Peyer's patch (tissue), 4 donors: ENCODE data around the gene ARID3B. TPM values are rescaled to one million over a fixed set of nuclear protein-coding genes. Genes with fewer than 3 reads are reported as not detected.

Experiments
- DNase-seq, 3 donors: peaks; one replicate each; pipeline ENCODE4 v3.0.0-alpha.2; 2017 to 2019
- H3K27ac ChIP-seq, 4 donors: fragments of 200-600 bp; sonication (generic); one replicate each; pipeline ENCODE4 v1.5.1; 2016 to 2019
- H3K27me3 ChIP-seq, 2 donors: fragments of 200-600 bp; sonication (generic); one replicate each; pipeline ENCODE4 v1.5.1; 2019
- H3K36me3 ChIP-seq, 3 donors: fragments of 200-600 bp; sonication (generic); one replicate each; pipeline ENCODE4 v1.5.1; 2016 to 2019
- H3K4me1 ChIP-seq, 4 donors: fragments of 200-600 bp; sonication (generic); one replicate each; pipeline ENCODE4 v1.5.1; 2016 to 2019
- H3K4me3 ChIP-seq, 4 donors: fragments of 200-600 bp; sonication (generic); 1 replicate in 3 of 4; 2 replicates in 1 of 4; pipeline ENCODE4 v1.5.1; 2016 to 2019; ENCODE audit warnings: mild to moderate bottlenecking in 1 of 4
- H3K9me3 ChIP-seq, 4 donors: fragments of 200-600 bp; sonication (generic); one replicate each; pipeline ENCODE4 v1.5.1; 2016 to 2019; ENCODE audit warnings: mild to moderate bottlenecking in 1 of 4
- CTCF ChIP-seq, 6 experiments: fragments of 450-650 bp in 4 of 6; fragments of 200-600 bp in 2 of 6; sonication (generic) in 1 of 6; IDR thresholded peaks; one replicate each; pipeline ENCODE4 v1.5.1; 2017 to 2019; ENCODE audit warnings: antibody characterized with exemption in 6 of 6, mild to moderate bottlenecking in 3 of 6, moderate library complexity in 1 of 6
- POLR2A ChIP-seq, 2 donors: fragments of 450-650 bp; IDR thresholded peaks; one replicate each; pipeline ENCODE4 v1.5.1; 2017; ENCODE audit warnings: antibody characterized with exemption in 2 of 2, mild to moderate bottlenecking in 2 of 2, moderate library complexity in 2 of 2
- total RNA-seq, 4 donors: library from RNA; depleted of rRNA; stranded (reverse); fragments of >200 nt; gene quantifications; one replicate each; pipeline ENCODE4 v1.1.0, GENCODE V29; 2016

Gene ARID3B
- total RNA-seq, 4 donors from 2014 or later: 10.9 to 29.4 (median 21.6) TPM

GRCh38 chr15:74517096-74517495 is 23.9 kb upstream of the ARID3B start:
- Histone ChIP-seq H3K36me3 (no peaks in the 10 kb centered on the region), H3K4me1 (peaks cover 0 to 6% (median 0%) of the 10 kb centered on the region in 4 donors), H3K27ac (no peak overlapping the region), H3K4me3 (no peak overlapping the region), H3K27me3 (no peaks in the 10 kb centered on the region), H3K9me3 (no peaks in the 10 kb centered on the region)
- DNase-seq: no peak
- TF ChIP-seq POLR2A (IDR thresholded peaks at IDR 0.05) (no peak), CTCF (IDR thresholded peaks at IDR 0.05) (no peak)

- TF ChIP-seq POLR2A (IDR thresholded peaks at IDR 0.05) (no peak), CTCF (IDR thresholded peaks at IDR 0.05) (no peak)
- H3K9me3 ChIP-seq: no peaks in the 10 kb centered on the region
- no peaks in the 10 kb centered on the region for H3K36me3 ChIP-seq
- no peaks in the 10 kb centered on the region for H3K27me3 ChIP-seq
- no peak overlapping the region for H3K4me3 ChIP-seq
- DNase-seq: no peak
- H3K27ac ChIP-seq: no peak overlapping the region
- H3K4me1 ChIP-seq: no peaks in the 10 kb centered on the region
Observed at GRCh38 chr15:74519311-74519710, 21.7 kb upstream of the ARID3B start.

- TF ChIP-seq POLR2A (IDR thresholded peaks at IDR 0.05): no peak
- Histone ChIP-seq H3K4me1 (no peaks in the 10 kb centered on the region), H3K4me3 (no peak overlapping the region), H3K27me3 (no peaks in the 10 kb centered on the region), H3K27ac (no peak overlapping the region), H3K36me3 (no peaks in the 10 kb centered on the region), H3K9me3 (no peaks in the 10 kb centered on the region)
- peak in 1 of 3 donors; percentile 6 for DNase-seq
Observed at GRCh38 chr15:74520407-74520806, 20.6 kb upstream of the ARID3B start.

- H3K27me3 ChIP-seq: no peaks in the 10 kb centered on the region
- TF ChIP-seq POLR2A (IDR thresholded peaks at IDR 0.05) (no peak), CTCF (IDR thresholded peaks at IDR 0.05) (no peak)
- H3K4me1 ChIP-seq: no peaks in the 10 kb centered on the region
- H3K27ac ChIP-seq: no peak overlapping the region
- DNase-seq: no peak
- H3K9me3 ChIP-seq: no peaks in the 10 kb centered on the region
- H3K36me3 ChIP-seq: no peaks in the 10 kb centered on the region
- H3K4me3 ChIP-seq: no peak overlapping the region
Observed at GRCh38 chr15:74523982-74524381, 17.0 kb upstream of the ARID3B start.

GRCh38 chr15:74525309-74525708 is 15.7 kb upstream of the ARID3B start:
- no peaks in the 10 kb centered on the region for H3K4me1 ChIP-seq
- H3K9me3 ChIP-seq: no peaks in the 10 kb centered on the region
- H3K36me3 ChIP-seq: no peaks in the 10 kb centered on the region
- no peaks in the 10 kb centered on the region for H3K27me3 ChIP-seq
- TF ChIP-seq CTCF (IDR thresholded peaks at IDR 0.05) (no peak), POLR2A (IDR thresholded peaks at IDR 0.05) (no peak)
- no peak for DNase-seq
- H3K4me3 ChIP-seq: no peak overlapping the region
- no peak overlapping the region for H3K27ac ChIP-seq

- H3K4me3 ChIP-seq: no peak overlapping the region
- H3K4me1 ChIP-seq: no peaks in the 10 kb centered on the region
- no peaks in the 10 kb centered on the region for H3K9me3 ChIP-seq
- no peaks in the 10 kb centered on the region for H3K27me3 ChIP-seq
- DNase-seq: no peak
- no peak overlapping the region for H3K27ac ChIP-seq
- H3K36me3 ChIP-seq: no peaks in the 10 kb centered on the region
- TF ChIP-seq POLR2A (IDR thresholded peaks at IDR 0.05) (no peak), CTCF (IDR thresholded peaks at IDR 0.05) (no peak)
Observed at GRCh38 chr15:74525945-74526344, 15.1 kb upstream of the ARID3B start.
